GM23248 (cell line): ENCODE results near the gene TOP3A. TPM values are rescaled to one million over a fixed set of nuclear protein-coding genes. Genes with fewer than 3 reads are reported as not detected.

ENCODE experiments used
- DNase-seq: peaks from one replicate; pipeline ENCODE4 v3.0.0-alpha.2; 2015
- H2AFZ ChIP-seq: fragments of 200-600 bp; sonication (generic); 2 replicates; pipeline ENCODE4 v1.6.1; 2016; ENCODE audit warnings: antibody characterized with exemption
- H3F3A ChIP-seq: fragments of 200-600 bp; sonication (generic); 2 replicates; pipeline ENCODE4 v1.6.1; 2016; ENCODE audit warnings: mild to moderate bottlenecking, antibody characterized with exemption, mixed run types; ENCODE audit not compliant: insufficient read depth
- H3K27ac ChIP-seq: fragments of 200-600 bp; sonication (generic); 2 replicates; pipeline ENCODE4 v1.5.1; 2016; ENCODE audit warnings: mild to moderate bottlenecking
- H3K27me3 ChIP-seq: fragments of 200-600 bp; sonication (generic); replicated peaks from 2 replicates; pipeline ENCODE4 v1.6.1; 2016; ENCODE audit warnings: mild to moderate bottlenecking; ENCODE audit not compliant: insufficient read depth
- H3K36me3 ChIP-seq: fragments of 200-600 bp; sonication (generic); 2 replicates; pipeline ENCODE4 v1.6.1; 2016; ENCODE audit warnings: low read depth, mild to moderate bottlenecking
- H3K4me1 ChIP-seq: fragments of 200-600 bp; sonication (generic); 2 replicates; pipeline ENCODE4 v1.6.1; 2016; ENCODE audit warnings: mild to moderate bottlenecking; ENCODE audit not compliant: insufficient read depth
- H3K4me2 ChIP-seq: fragments of 200-600 bp; sonication (generic); one replicate; pipeline ENCODE4 v1.6.1; 2016; ENCODE audit warnings: mild to moderate bottlenecking; ENCODE audit not compliant: unreplicated experiment
- H3K4me3 ChIP-seq: fragments of 200-600 bp; sonication (generic); 2 replicates; pipeline ENCODE4 v1.5.1; 2016; ENCODE audit warnings: mild to moderate bottlenecking
- H3K79me2 ChIP-seq: fragments of 200-600 bp; sonication (generic); 2 replicates; pipeline ENCODE4 v1.6.1; 2016; ENCODE audit warnings: mild to moderate bottlenecking; ENCODE audit not compliant: insufficient read depth
- H3K9ac ChIP-seq: fragments of 200-600 bp; sonication (generic); 2 replicates; pipeline ENCODE4 v1.6.1; 2016; ENCODE audit warnings: mild to moderate bottlenecking
- H3K9me2 ChIP-seq: fragments of 200-600 bp; sonication (generic); 2 replicates; pipeline ENCODE4 v1.6.1; 2016; ENCODE audit warnings: mixed run types, mild to moderate bottlenecking, moderate library complexity; ENCODE audit not compliant: insufficient read depth
- H3K9me3 ChIP-seq: fragments of 200-600 bp; sonication (generic); one replicate; pipeline ENCODE4 v1.6.1; 2017; ENCODE audit warnings: low read depth
- H4K20me1 ChIP-seq: fragments of 200-600 bp; sonication (generic); 2 replicates; pipeline ENCODE4 v1.6.0; 2016; ENCODE audit not compliant: insufficient read depth
- EZH2 ChIP-seq: fragments of 200-600 bp; sonication (generic); IDR thresholded peaks from 2 replicates; pipeline ENCODE4 v1.6.1; 2018; ENCODE audit warnings: antibody characterized with exemption, mild to moderate bottlenecking; ENCODE audit not compliant: insufficient read depth, poor library complexity, severe bottlenecking
- EZH2phosphoT487 ChIP-seq: fragments of 200-600 bp; sonication (generic); IDR thresholded peaks from 2 replicates; pipeline ENCODE4 v1.6.1; 2018; ENCODE audit warnings: antibody characterized with exemption, moderate library complexity, mild to moderate bottlenecking, low read depth; ENCODE audit not compliant: insufficient read depth
- WGBS, 2 experiments: methylation state at CpG; one replicate each; pipeline ENCODE4 v1.1.6; 2015 to 2017; ENCODE audit warnings: low lambda C conversion rate in 2 of 2, low coverage in 1 of 2; ENCODE audit errors: missing lambda C conversion rate in 2 of 2; 5-methylcytosine and 5-hydroxymethylcytosine counted together
- in situ Hi-C: fragments of 300-500 bp; cut with MboI; formaldehyde crosslinking; loops from 2 replicates; pipeline ENCODE4 v1.15.0; 2020
- polyA plus RNA-seq: library from polyadenylated mRNA; unstranded; fragments of >200 nt; fragmentation: Nextera tagmentation; extraction: Ambion mirVana; gene quantifications from 2 replicates; pipeline ENCODE4 v1.2.1, GENCODE V29; 2016
- total RNA-seq: library from RNA; depleted of rRNA; stranded (reverse); fragments of >200 nt; shearing (Covaris generic); gene quantifications from 2 replicates; pipeline ENCODE4 v1.2.3, GENCODE V29; 2014; rRNA removed

Gene TOP3A, protein sequence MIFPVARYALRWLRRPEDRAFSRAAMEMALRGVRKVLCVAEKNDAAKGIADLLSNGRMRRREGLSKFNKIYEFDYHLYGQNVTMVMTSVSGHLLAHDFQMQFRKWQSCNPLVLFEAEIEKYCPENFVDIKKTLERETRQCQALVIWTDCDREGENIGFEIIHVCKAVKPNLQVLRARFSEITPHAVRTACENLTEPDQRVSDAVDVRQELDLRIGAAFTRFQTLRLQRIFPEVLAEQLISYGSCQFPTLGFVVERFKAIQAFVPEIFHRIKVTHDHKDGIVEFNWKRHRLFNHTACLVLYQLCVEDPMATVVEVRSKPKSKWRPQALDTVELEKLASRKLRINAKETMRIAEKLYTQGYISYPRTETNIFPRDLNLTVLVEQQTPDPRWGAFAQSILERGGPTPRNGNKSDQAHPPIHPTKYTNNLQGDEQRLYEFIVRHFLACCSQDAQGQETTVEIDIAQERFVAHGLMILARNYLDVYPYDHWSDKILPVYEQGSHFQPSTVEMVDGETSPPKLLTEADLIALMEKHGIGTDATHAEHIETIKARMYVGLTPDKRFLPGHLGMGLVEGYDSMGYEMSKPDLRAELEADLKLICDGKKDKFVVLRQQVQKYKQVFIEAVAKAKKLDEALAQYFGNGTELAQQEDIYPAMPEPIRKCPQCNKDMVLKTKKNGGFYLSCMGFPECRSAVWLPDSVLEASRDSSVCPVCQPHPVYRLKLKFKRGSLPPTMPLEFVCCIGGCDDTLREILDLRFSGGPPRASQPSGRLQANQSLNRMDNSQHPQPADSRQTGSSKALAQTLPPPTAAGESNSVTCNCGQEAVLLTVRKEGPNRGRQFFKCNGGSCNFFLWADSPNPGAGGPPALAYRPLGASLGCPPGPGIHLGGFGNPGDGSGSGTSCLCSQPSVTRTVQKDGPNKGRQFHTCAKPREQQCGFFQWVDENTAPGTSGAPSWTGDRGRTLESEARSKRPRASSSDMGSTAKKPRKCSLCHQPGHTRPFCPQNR
- 23.5 and 47.1 TPM in 2 replicates for total RNA-seq
- polyA plus RNA-seq = 12.2 and 14.1 TPM in 2 replicates

DNA sequence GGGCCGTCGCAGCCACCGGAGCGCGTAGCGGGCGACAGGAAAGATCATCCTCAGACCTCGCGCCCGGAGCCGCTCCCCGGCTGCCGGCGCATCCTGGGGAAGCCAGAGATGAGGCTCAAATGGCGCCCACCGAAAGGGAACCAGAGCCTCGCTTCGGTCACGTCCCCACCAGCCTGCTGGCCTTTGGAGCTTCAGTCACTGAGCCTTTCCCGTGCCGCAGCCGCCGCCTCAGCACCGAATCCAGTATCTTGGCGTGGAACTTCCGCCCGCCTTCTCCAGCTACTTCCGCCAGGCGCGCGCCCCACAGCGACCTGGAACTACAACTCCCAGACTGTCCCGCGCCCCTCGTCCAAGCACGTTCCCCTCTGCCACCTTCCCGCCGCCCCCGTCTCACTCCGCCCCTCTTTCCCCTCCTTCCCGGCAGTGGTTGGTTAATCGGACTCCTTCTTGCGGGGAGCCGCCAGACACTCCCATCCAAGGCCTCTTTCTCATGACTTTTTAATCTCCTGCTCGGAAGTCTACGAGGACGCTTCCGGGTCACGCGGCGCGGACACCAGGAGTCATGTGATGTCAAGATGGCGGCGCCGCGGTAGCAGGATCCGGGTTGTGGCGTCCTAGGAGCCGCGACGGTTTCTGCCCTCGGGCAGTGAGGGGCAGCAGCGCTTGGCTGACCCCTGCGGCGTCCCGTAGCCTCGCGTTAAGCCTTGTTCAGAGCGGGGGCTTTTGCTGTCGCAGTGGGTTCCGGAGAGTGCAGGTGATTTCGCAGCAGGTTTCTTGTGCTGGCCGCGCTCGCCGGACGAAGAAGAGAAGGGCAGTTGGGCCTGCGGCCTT lies at the start of gene TOP3A, which contains the start of gene SMCR8:
TSS of gene TOP3A (minus strand) at position 264 of the 831 bp plus-strand sequence. CDS start at position 48, 216 bp downstream.
TSS of gene SMCR8 (plus strand) at position 563 of the 831 bp plus-strand sequence. CDS start 497 bp downstream, outside the sequence.
- no peak for TF ChIP-seq EZH2
- no peak for TF ChIP-seq EZH2phosphoT487
- WGBS, 2 experiments = 1 to 2% methylated on average over 63 to 74 of the region's 78 CpGs

DNA sequence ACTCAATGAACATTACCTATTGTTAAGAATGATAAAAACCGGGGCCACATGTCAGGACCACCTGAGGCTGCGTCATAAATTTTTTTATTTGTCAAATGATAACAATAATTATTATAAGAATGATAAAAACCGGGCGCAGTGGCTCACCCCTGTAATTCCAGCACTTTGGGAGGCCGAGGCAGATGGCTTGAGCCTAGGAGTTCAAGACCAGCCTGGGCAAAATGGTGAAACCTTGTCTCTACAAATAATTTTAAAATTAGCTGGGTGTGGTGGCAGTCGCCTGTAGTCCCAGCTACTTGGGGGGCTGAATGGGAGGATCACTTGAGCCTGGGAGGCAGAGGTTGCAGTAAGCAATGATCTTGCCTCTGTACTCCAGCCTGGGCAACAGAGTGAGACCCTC lies 49.4 kb upstream of the TOP3A start:
- Histone ChIP-seq H2AFZ (no peak overlapping the region), H3K9ac (no peak overlapping the region), H3K27me3 (no peaks in the 10 kb centered on the region; the same call in 1 of the 2 replicates), H3F3A (no peaks in the 10 kb centered on the region), H3K36me3 (no peaks in the 10 kb centered on the region), H3K4me1 (no peaks in the 10 kb centered on the region; the same call in 1 of the 2 replicates), H3K9me3 (no peaks in the 10 kb centered on the region), H3K79me2 (no peaks in the 10 kb centered on the region), H3K4me3 (no peak overlapping the region), H3K27ac (no peak overlapping the region), H4K20me1 (no peaks in the 10 kb centered on the region), H3K4me2 (no peak overlapping the region), H3K9me2 (no peaks in the 10 kb centered on the region)
- 83 to 91% methylated on average over 6 of the region's 6 CpGs for WGBS, 2 experiments
- TF ChIP-seq EZH2 (no peak), EZH2phosphoT487 (no peak)
- in situ Hi-C loops = no loop called here
- no peak for DNase-seq

More for the DNA sequence above, at the start of gene TOP3A, which contains the start of gene SMCR8:
- H3K4me1 ChIP-seq = peaks cover 50% of the 10 kb centered on the region
- H3K79me2 ChIP-seq = peaks cover 92% of the 10 kb centered on the region
- H3K36me3 ChIP-seq = peaks cover 8% of the 10 kb centered on the region; the same call in 1 of the 2 replicates
- H3F3A ChIP-seq = no peaks in the 10 kb centered on the region
- no peaks in the 10 kb centered on the region for H3K9me2 ChIP-seq
- no peaks in the 10 kb centered on the region for H3K27me3 ChIP-seq
- H4K20me1 ChIP-seq = no peaks in the 10 kb centered on the region
- H3K4me3 ChIP-seq = peak within 1 kb of the TSS; percentile 94
- peak; percentile 99 for DNase-seq
- in situ Hi-C loops = no loop called here
- peak within 1 kb of the TSS; percentile 97 for H3K9ac ChIP-seq
- peak within 1 kb of the TSS; percentile 93 for H3K27ac ChIP-seq
- H3K4me2 ChIP-seq = peak within 1 kb of the TSS; percentile 96
- peak within 1 kb of the TSS; percentile 79 for H2AFZ ChIP-seq
- no peaks in the 10 kb centered on the region for H3K9me3 ChIP-seq

DNA sequence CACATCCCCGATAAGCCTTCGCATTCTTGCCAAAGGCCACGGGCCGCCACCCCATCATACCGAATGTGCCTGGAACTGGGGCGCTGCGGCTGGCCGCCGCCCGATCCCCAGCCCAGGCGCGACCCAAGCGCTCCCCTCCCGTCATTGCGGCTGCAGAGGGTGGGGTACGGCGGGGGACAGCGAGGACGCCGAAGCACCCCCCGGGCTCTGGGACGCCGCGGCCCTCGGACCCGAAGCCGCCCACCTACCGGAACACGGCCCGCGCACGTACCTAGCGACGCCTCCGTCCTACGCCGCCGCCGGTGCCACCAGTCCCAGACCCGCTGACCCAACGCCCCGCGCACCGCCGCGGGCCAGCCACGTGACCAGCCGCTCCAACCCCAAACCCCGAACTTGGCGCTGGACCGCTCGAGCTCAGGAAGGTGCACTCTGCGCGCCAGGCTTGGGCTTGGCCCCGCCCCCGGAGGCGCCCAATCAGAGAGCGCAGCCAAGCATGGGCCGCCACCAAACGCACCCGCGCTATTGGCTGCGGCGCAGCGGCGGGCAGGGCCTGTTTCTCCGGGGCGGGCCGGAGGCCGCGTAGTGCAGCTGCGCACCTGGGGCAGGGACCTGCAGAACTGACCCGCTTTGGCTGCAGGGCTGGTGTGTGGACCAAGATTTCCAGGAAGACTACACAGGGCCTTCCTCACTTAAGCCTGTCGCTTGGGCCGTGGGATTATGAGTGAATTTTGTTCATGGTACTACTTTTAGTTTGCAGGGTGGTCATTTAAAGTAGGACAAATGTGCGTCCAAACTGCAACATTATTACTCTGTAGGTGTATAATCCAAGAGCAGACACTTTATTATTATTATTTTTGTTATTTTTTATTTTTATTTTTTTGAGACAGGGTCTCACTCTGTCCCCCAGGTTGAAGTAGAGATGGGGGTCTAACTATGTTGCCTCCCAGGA lies 48.6 kb upstream of the TOP3A start, which contains the start of gene SHMT1:
TSS of gene SHMT1 (minus strand) at position 450 of the 949 bp plus-strand sequence. CDS start 7,569 bp downstream, outside the sequence.
- in situ Hi-C loops = no loop called here
- no peaks in the 10 kb centered on the region for H3K27me3 ChIP-seq
- H3K9me3 ChIP-seq = no peaks in the 10 kb centered on the region
- peak within 1 kb of the TSS; percentile 87 for H3K4me3 ChIP-seq
- H3K4me2 ChIP-seq = peak within 1 kb of the TSS; percentile 84
- no peaks in the 10 kb centered on the region; the same call in 1 of the 2 replicates for H3K4me1 ChIP-seq
- H2AFZ ChIP-seq = peak within 1 kb of the TSS; percentile 91
- peak within 1 kb of the TSS; percentile 53 for H3K9ac ChIP-seq
- no peaks in the 10 kb centered on the region for H3K79me2 ChIP-seq
- WGBS, 2 experiments = 2% methylated on average over 61 to 71 of the region's 76 CpGs
- no peaks in the 10 kb centered on the region for H3K9me2 ChIP-seq
- peak; percentile 94 for DNase-seq
- no peak within 1 kb of the TSS for H3K27ac ChIP-seq
- H4K20me1 ChIP-seq = no peaks in the 10 kb centered on the region
- no peaks in the 10 kb centered on the region for H3K36me3 ChIP-seq
- H3F3A ChIP-seq = no peaks in the 10 kb centered on the region
- TF ChIP-seq EZH2 (no peak), EZH2phosphoT487 (no peak)
